Trophoblast cell (in vitro differentiated cells and primary cell): Measurements from ENCODE around the gene KICS2.

Source experiments
- DNase-seq, 2 donors: peaks; one replicate each; pipeline ENCODE4 v3.0.0-alpha.2; 2016
- H2AFZ ChIP-seq: 2 replicates; pipeline ENCODE4 v1.6.1; 2013; ENCODE audit warnings: low read length, moderate library complexity, mild to moderate bottlenecking; ENCODE audit not compliant: insufficient read depth, poor library complexity
- H2AK5ac ChIP-seq: 2 replicates; pipeline ENCODE4 v1.6.1; 2013; ENCODE audit warnings: mild to moderate bottlenecking, low read length
- H2BK120ac ChIP-seq: 2 replicates; pipeline ENCODE4 v1.6.1; 2013; ENCODE audit warnings: low read length, mild to moderate bottlenecking, moderate library complexity; ENCODE audit not compliant: insufficient read depth, poor library complexity
- H2BK12ac ChIP-seq: 2 replicates; pipeline ENCODE4 v1.6.1; 2013; ENCODE audit warnings: mild to moderate bottlenecking, low read length, moderate library complexity
- H2BK5ac ChIP-seq: 2 replicates; pipeline ENCODE4 v1.6.1; 2013; ENCODE audit warnings: low read length, low read depth, moderate library complexity, mild to moderate bottlenecking; ENCODE audit not compliant: poor library complexity
- H3K14ac ChIP-seq: 2 replicates; pipeline ENCODE4 v1.6.1; 2013; ENCODE audit warnings: mild to moderate bottlenecking, low read length
- H3K18ac ChIP-seq: 2 replicates; pipeline ENCODE4 v1.6.1; 2013; ENCODE audit warnings: mild to moderate bottlenecking, low read length
- H3K23ac ChIP-seq: 2 replicates; pipeline ENCODE4 v1.6.1; 2013; ENCODE audit warnings: low read length
- H3K27ac ChIP-seq: 2 replicates; pipeline ENCODE4 v1.5.1; 2013; ENCODE audit warnings: low read depth, mild to moderate bottlenecking, inconsistent platforms, low read length, moderate library complexity
- H3K27me3 ChIP-seq: 2 replicates; pipeline ENCODE4 v1.6.1; 2013; ENCODE audit warnings: inconsistent platforms, mild to moderate bottlenecking, low read length, moderate library complexity; ENCODE audit not compliant: insufficient read depth
- H3K36me3 ChIP-seq, 2 experiments: 1 replicate in 1 of 2; 2 replicates in 1 of 2; pipeline ENCODE4 v1.6.1; 2013; ENCODE audit warnings: low read length in 2 of 2, mild to moderate bottlenecking in 2 of 2, moderate library complexity in 1 of 2; ENCODE audit not compliant: insufficient read depth in 2 of 2, control insufficient read depth in 1 of 2
- H3K4ac ChIP-seq: 2 replicates; pipeline ENCODE4 v1.6.1; 2013; ENCODE audit warnings: low read depth, mild to moderate bottlenecking, low read length, moderate library complexity
- H3K4me1 ChIP-seq, 2 experiments: 1 replicate in 1 of 2; 2 replicates in 1 of 2; pipeline ENCODE4 v1.6.1; 2013; ENCODE audit warnings: low read length in 2 of 2, mild to moderate bottlenecking in 2 of 2, moderate library complexity in 1 of 2; ENCODE audit not compliant: insufficient read depth in 2 of 2, control insufficient read depth in 1 of 2
- H3K4me2 ChIP-seq: 2 replicates; pipeline ENCODE4 v1.6.1; 2013; ENCODE audit warnings: inconsistent platforms, mild to moderate bottlenecking, low read length, moderate library complexity
- H3K4me3 ChIP-seq: 2 replicates; pipeline ENCODE4 v1.5.1; 2013; ENCODE audit warnings: mild to moderate bottlenecking, low read depth, low read length, inconsistent platforms
- H3K79me1 ChIP-seq: one replicate; pipeline ENCODE4 v1.6.1; 2013; ENCODE audit warnings: low read length
- H3K79me2 ChIP-seq: 2 replicates; pipeline ENCODE4 v1.6.1; 2013; ENCODE audit warnings: low read length, mild to moderate bottlenecking; ENCODE audit not compliant: control insufficient read depth, insufficient read depth, poor library complexity
- H3K9ac ChIP-seq: 2 replicates; pipeline ENCODE4 v1.6.1; 2013; ENCODE audit warnings: mild to moderate bottlenecking, low read length
- H3K9me3 ChIP-seq: 2 replicates; pipeline ENCODE4 v1.6.1; 2013; ENCODE audit warnings: low read depth, mild to moderate bottlenecking, control low read depth, inconsistent platforms, low read length; ENCODE audit not compliant: insufficient read depth
- H4K12ac ChIP-seq: 2 replicates; pipeline ENCODE4 v1.6.1; 2013; ENCODE audit warnings: low read depth, mild to moderate bottlenecking, low read length, moderate library complexity
- H4K8ac ChIP-seq: 2 replicates; pipeline ENCODE4 v1.6.1; 2013; ENCODE audit warnings: low read depth, mild to moderate bottlenecking, low read length, moderate library complexity
- H4K91ac ChIP-seq: one replicate; pipeline ENCODE4 v1.6.1; 2013; ENCODE audit warnings: low read depth, mild to moderate bottlenecking, low read length, moderate library complexity
- WGBS: extraction: QIAGEN DNeasy Blood & Tissue Kit; methylation state at CpG from one replicate; pipeline ENCODE4 v1.1.7; 2013; ENCODE audit warnings: missing lambda C conversion rate; ENCODE audit not compliant: insufficient read length, insufficient coverage; ENCODE audit errors: extremely low coverage; 5-methylcytosine and 5-hydroxymethylcytosine counted together

KICS2 gene

DNA sequence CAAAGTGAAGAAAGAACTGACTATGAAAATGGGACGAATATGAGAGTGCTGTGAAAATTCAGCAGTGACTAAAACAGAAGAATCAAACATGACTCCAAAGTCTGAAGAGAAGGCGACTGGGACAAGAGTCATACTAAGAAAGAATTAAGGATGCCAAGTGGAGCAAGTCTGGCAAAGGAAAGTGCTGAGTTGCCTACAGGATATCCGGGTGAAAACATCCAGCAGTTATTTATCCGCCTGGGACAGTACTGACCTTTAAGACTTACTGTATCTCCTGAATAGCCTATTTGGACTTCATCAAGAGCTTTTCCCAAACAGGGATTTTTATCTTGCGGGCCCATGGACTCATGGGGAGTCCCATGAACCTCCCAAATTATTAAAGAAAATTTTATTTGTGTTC lies 41.1 kb downstream of the KICS2 start:
- no peak overlapping the region for H3K14ac ChIP-seq
- no peak overlapping the region for H4K8ac ChIP-seq
- WGBS = no CpG with 5 or more reads among the region's 5 CpGs
- H3K27me3 ChIP-seq = no peaks in the 10 kb centered on the region
- peaks cover 0 to 3% of the 10 kb centered on the region in 2 experiments for H3K4me1 ChIP-seq
- H4K12ac ChIP-seq = no peak overlapping the region
- no peak overlapping the region for H3K4me3 ChIP-seq
- no peaks in the 10 kb centered on the region for H3K36me3 ChIP-seq
- H2BK5ac ChIP-seq = no peak overlapping the region
- H2AFZ ChIP-seq = no peak overlapping the region
- H2BK12ac ChIP-seq = no peak overlapping the region
- H3K4me2 ChIP-seq = no peak overlapping the region
- no peak overlapping the region for H2AK5ac ChIP-seq
- no peak overlapping the region for H3K23ac ChIP-seq
- H3K79me2 ChIP-seq = no peaks in the 10 kb centered on the region
- H3K9ac ChIP-seq = no peak overlapping the region
- H3K18ac ChIP-seq = no peak overlapping the region
- H2BK120ac ChIP-seq = no peak overlapping the region
- no peaks in the 10 kb centered on the region for H3K9me3 ChIP-seq
- no peak overlapping the region for H3K27ac ChIP-seq
- no peak for DNase-seq
- no peak overlapping the region for H4K91ac ChIP-seq
- peaks cover 2% of the 10 kb centered on the region for H3K79me1 ChIP-seq
- H3K4ac ChIP-seq = no peak overlapping the region

DNA sequence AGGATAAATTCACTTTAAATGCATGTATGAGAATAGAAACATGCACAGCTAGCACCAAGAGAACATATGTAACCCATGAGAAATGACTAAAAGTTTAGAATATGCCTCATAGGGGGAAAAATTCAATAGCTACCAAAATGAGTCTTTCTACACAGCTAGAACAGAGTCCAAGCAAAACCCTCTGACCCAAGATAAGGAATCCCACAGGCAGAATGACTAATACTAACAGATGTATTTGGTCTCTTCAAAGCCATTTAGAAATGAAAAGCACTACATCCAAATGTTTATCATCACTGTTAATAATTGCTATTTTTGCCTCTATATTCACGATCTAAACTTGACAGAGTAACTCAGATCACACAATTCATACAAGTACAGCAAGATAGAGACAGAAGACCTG lies 44.0 kb downstream of the KICS2 start:
- peak; percentile 10 to 63 for DNase-seq
- no peak overlapping the region for H3K14ac ChIP-seq
- no peak overlapping the region for H2BK120ac ChIP-seq
- no peak overlapping the region for H3K4me2 ChIP-seq
- no peak overlapping the region for H2AFZ ChIP-seq
- H3K79me1 ChIP-seq = peaks cover 2% of the 10 kb centered on the region
- H4K8ac ChIP-seq = no peak overlapping the region
- no peak overlapping the region for H3K18ac ChIP-seq
- H3K79me2 ChIP-seq = no peaks in the 10 kb centered on the region
- H3K4me3 ChIP-seq = no peak overlapping the region
- H4K91ac ChIP-seq = no peak overlapping the region
- H3K9ac ChIP-seq = no peak overlapping the region
- no peak overlapping the region for H3K23ac ChIP-seq
- no peaks in the 10 kb centered on the region for H3K9me3 ChIP-seq
- no peaks in the 10 kb centered on the region for H3K4me1 ChIP-seq
- no peak overlapping the region for H3K4ac ChIP-seq
- H3K27me3 ChIP-seq = no peaks in the 10 kb centered on the region
- no peaks in the 10 kb centered on the region for H3K36me3 ChIP-seq
- H2AK5ac ChIP-seq = no peak overlapping the region
- no peak overlapping the region for H3K27ac ChIP-seq
- no CpG with 5 or more reads among the region's 1 CpG for WGBS
- H2BK12ac ChIP-seq = no peak overlapping the region
- H2BK5ac ChIP-seq = no peak overlapping the region
- no peak overlapping the region for H4K12ac ChIP-seq

DNA sequence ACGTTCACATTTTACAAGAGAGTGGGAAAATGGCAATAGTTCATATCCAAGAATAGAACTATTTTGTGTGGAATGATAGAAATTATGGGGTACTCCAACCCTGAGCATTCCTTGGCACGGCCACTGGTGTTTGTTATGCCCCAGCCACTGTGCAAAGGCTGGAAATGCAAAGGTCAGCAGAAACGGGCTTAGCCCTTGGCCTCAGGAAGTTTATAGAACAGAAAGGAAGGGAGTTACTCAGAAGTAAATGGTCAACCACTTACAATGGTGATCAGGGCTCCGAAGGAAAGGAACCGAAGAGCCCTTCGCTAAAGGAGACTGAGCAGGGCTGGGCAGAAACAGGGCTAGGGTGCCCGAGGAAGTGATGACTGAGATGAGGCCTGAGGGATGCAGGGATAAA lies 45.1 kb downstream of the KICS2 start:
- H2BK5ac ChIP-seq = no peak overlapping the region

DNA sequence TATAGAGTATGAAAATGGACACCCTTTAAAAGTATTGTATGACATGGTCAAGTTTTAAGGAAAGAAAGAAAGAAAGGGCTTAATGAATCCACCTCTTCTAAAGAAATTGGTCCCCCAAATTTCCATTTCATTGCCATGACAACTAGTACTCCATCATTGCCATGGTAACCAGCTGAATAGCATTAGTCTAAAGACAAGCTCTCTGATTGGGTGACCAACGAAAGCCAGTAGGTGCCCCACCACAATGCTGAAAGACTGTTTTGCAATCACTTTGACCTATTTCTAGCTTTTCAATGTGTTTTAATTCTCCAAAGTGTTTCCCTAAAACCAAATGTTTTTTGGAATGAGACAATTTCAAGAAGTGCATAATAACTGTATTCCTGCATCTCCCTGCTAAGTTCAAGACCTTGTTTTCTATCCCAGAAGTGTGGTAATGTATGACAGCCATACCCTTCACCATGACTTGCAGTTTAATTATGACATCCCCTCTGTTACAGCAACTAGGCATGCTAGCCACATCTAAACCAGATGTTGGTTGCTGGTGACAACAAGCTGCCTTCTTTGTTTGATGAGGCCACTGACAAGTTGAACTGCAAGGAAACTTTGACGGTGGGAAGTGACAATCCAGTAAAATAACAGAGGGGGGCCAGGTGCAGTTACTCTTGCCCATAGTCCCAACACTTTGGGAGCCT lies 46.7 kb downstream of the KICS2 start:
- no peak overlapping the region for H4K12ac ChIP-seq
- H3K4me1 ChIP-seq = peaks cover 0 to 2% of the 10 kb centered on the region in 2 experiments
- no peak overlapping the region for H4K8ac ChIP-seq
- no peak overlapping the region for H3K4me2 ChIP-seq
- H3K27ac ChIP-seq = no peak overlapping the region
- no peak overlapping the region for H3K9ac ChIP-seq
- no peak overlapping the region for H3K23ac ChIP-seq
- no peak overlapping the region for H4K91ac ChIP-seq
- no CpG with 5 or more reads among the region's 2 CpGs for WGBS
- no peak overlapping the region for H3K18ac ChIP-seq
- H3K14ac ChIP-seq = no peak overlapping the region
- no peak overlapping the region for H2AK5ac ChIP-seq
- no peak overlapping the region for H3K4ac ChIP-seq
- H2BK5ac ChIP-seq = no peak overlapping the region
- H3K36me3 ChIP-seq = no peaks in the 10 kb centered on the region
- no peaks in the 10 kb centered on the region for H3K79me2 ChIP-seq
- H3K9me3 ChIP-seq = no peaks in the 10 kb centered on the region
- H2BK120ac ChIP-seq = no peak overlapping the region
- no peak overlapping the region for H2AFZ ChIP-seq
- DNase-seq = no peak
- no peak overlapping the region for H3K4me3 ChIP-seq
- H3K79me1 ChIP-seq = no peaks in the 10 kb centered on the region
- no peak overlapping the region for H2BK12ac ChIP-seq
- H3K27me3 ChIP-seq = no peaks in the 10 kb centered on the region

More for the DNA sequence above, 45.1 kb downstream of the KICS2 start:
- H3K27me3 ChIP-seq = no peaks in the 10 kb centered on the region
- no peak overlapping the region for H2AFZ ChIP-seq
- H3K18ac ChIP-seq = no peak overlapping the region
- H3K79me1 ChIP-seq = peaks cover 2% of the 10 kb centered on the region
- no peak overlapping the region for H2AK5ac ChIP-seq
- H3K9me3 ChIP-seq = no peaks in the 10 kb centered on the region
- H4K91ac ChIP-seq = no peak overlapping the region
- no peaks in the 10 kb centered on the region for H3K36me3 ChIP-seq
- no peak for DNase-seq
- no peak overlapping the region for H3K27ac ChIP-seq
- H3K4me2 ChIP-seq = no peak overlapping the region
- no CpG with 5 or more reads among the region's 7 CpGs for WGBS
- no peak overlapping the region for H3K14ac ChIP-seq
- no peak overlapping the region for H2BK12ac ChIP-seq
- no peak overlapping the region for H4K8ac ChIP-seq
- H2BK120ac ChIP-seq = no peak overlapping the region
- H3K4me3 ChIP-seq = no peak overlapping the region
- H3K9ac ChIP-seq = no peak overlapping the region
- no peaks in the 10 kb centered on the region for H3K79me2 ChIP-seq
- no peak overlapping the region for H3K23ac ChIP-seq
- H4K12ac ChIP-seq = no peak overlapping the region
- H3K4me1 ChIP-seq = no peaks in the 10 kb centered on the region
- no peak overlapping the region for H3K4ac ChIP-seq
